NT2/D1 (cell line): ENCODE data around the gene AMZ1.

Experiments used
- SUZ12 ChIP-seq: IDR thresholded peaks from 2 replicates; pipeline ENCODE4 v1.6.1; 2011; ENCODE audit not compliant: insufficient read length, insufficient read depth; ENCODE audit errors: extremely low read depth
- YY1 ChIP-seq: IDR thresholded peaks from 2 replicates; pipeline ENCODE4 v1.6.1; 2011; ENCODE audit not compliant: insufficient read length, insufficient read depth

DNA sequence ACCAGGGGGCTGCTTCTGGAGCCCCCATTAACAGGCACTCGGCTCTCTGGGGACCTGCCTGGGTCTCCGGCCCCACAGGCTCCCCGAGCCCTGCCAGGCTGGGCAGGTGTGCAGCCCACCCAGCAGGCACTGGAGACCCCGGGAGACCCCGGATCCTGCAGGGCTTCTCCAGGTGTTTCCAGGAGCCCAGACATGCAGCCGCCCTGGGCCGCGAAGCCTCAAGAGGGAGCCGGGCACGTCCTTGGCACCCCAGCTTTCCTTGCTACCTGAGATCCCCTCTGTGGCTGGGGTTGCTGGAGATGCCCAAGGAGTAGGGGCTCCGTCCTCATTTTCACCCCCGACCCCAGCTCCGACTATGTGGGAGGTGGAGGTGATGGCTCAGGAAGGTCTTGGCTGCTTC is 7.7 kb upstream of the AMZ1 start:
- TF ChIP-seq SUZ12 (no peak), YY1 (no peak)
